ENCODE data around the gene WWC1.

WWC1 gene

GRCh38 chr5:168451565-168451964 lies 160.1 kb downstream of the WWC1 start:
- DNase-seq = no peak

- DNase-seq = no peak
Measured at GRCh38 chr5:168455201-168455600, 163.8 kb downstream of the WWC1 start.

GRCh38 chr5:168457542-168457941 lies 166.1 kb downstream of the WWC1 start:
- DNase-seq = no peak

GRCh38 chr5:168460606-168461005 lies 169.2 kb downstream of the WWC1 start:
- no peak for DNase-seq

DNA sequence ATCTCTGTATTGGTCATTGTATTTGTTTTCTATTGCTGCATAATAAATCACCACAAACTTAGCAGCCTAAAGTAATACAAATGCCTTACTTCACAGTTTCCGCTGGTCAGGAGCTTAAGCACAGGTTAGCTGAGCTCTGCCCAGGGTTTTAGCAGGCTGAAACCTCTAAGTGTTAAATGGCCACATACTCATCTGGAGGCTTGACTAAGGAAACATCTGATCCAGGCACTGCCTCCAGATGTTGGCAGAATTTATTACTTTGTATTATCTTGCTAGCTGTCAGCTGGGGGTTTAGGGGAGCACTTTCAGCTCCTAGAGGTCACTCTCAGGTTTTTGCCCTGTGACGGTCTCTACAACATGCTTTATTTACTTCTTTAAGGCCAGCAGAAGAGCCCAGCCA lies 171.6 kb downstream of the WWC1 start:
- DNase-seq = no peak

DNA sequence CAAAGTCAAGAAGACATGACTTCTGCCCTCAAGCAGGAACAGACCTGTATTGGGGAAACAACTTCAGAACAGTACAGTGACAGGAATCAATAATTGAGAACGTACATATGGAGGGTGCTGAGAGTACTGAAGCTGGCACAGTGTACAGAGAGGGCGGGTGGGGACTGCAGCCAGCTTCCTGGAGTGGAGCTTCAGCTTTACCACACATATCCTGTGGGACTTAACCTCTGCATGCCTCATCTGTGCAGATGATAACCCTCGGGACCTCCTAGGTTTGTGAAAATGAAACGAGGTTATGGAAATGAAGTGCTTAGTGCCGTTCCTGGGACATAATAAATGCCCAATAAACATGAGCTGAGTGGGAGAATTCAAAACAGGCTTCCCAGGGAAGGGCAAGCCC lies 172.8 kb downstream of the WWC1 start:
- DNase-seq = no peak

DNA sequence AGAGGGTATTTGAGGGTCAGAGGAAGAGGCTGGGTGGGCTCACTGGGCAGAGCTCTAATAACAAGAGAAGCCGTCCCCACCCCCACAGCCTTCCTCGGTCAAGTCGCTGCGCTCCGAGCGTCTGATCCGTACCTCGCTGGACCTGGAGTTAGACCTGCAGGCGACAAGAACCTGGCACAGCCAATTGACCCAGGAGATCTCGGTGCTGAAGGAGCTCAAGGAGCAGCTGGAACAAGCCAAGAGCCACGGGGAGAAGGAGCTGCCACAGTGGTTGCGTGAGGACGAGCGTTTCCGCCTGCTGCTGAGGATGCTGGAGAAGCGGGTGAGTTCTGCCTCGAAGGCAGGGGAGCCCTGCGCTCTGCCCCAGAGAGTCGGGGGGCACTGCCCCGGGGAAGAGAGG lies 173.2 kb downstream of the WWC1 start:
- no peak for DNase-seq

GRCh38 chr5:168467755-168468330 lies 176.4 kb downstream of the WWC1 start:
- DNase-seq = no peak

DNA sequence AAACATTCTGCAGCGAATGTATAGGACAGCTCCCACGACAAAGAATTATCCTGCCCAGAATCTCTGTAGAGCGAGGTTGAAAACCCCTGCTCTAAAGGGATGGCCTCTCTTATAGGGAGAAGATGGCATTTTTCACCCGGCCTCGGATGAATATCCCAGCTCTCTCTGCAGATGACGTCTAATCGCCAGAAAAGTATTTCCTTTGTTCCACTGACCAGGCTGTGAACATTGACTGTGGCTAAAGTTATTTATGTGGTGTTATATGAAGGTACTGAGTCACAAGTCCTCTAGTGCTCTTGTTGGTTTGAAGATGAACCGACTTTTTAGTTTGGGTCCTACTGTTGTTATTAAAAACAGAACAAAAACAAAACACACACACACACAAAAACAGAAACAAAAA lies 177.4 kb downstream of the WWC1 start:
- DNase-seq = no peak

- DNase-seq = no peak
Measured at GRCh38 chr5:168469816-168470215, 178.4 kb downstream of the WWC1 start.

DNA sequence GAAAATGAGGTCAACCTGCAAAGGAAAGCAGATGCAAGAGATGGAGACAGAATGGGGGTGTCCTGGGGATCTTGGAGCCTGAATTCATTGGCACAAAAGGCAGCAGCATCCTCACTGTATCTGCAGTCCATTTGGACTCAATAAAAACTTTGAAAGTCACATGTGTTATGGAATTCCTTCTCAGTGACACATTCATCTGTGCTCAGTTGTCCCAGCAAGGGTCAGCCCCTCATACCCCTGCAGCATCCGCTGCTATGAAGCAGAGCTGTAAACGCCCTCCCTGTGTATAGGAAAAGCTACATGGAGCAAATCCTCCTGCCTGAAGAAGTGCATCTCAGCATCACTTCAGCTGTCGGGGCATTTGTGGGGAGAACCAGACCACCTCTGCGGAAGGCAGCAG lies 180.3 kb downstream of the WWC1 start:
- DNase-seq = no peak

GRCh38 chr5:168472329-168472728 lies 180.9 kb downstream of the WWC1 start:
- no peak for DNase-seq

DNA sequence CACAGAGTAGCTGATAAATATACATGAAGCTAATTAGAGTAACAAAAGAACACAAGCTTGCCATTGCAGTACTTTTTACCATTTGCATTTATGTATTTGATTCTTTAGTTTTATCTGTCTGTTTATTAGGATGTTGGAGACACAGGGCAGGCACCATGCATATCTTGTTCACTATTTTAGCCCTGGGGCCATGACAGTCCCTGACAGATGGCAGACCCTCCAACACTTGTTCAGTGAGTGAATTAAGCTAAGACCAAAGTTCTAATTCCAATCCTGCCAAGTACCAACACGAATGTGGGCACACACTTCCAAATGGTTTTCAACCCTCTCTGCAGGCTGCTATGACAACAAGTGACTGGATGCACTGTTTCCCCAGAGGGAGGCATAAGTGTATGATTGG lies 182.9 kb downstream of the WWC1 start:
- no peak for DNase-seq

DNA sequence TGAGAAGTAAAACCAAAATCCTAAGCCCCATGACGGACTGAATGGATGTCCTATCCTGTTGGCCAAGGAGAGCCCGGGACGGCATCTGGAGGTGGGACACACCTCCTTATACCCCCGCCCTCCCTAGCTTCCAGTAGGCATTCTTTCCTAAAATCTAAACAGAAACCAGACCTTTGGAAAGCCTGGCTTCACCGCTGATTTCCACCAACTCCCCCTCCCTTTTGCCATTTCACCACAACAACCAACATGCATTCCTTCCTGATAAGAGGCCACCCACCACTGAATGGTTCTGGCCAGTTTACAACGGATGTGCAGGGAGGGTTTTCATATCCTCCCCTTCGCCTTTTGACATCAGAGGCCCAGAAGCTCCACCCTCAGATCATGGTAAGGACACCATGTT lies 185.6 kb downstream of the WWC1 start:
- no peak for DNase-seq

DNA sequence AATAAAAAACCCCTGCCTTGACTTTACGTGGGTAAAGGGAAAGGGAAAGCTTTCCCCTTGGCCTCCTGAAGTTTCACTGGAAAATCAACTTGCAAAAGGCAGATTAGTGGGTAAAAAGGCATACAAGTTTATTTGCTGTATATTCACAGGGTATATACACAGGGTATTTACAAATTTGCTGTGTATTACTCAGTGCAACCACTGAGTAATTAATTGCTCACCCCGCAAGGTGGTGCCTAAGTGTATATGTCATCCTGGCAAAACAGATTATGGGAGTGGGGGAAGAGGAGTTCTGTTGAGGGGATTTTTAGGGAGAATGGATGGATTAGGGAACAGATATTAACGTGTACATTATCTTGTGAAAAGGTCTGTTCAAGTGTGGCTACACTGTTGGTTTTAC lies 187.7 kb downstream of the WWC1 start:
- DNase-seq = no peak

DNA sequence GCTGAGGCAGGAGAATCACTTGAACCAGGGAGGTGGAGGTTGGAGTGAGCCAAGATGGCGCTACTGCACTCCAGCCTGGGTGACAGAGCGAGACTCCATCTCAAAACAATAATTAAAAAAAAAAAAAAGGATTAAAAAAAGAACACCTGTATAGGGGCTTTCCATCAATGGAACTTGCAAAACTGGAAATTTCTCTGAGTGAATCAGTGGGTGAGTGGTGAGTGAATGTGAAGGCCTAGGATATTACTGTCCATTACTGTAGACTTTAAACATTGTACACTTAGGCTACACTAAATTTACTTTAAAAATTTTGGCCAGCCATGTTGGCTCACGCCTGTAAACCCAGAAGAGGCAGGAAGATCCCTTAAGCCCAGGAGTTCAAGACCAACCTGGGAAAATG lies 189.2 kb downstream of the WWC1 start:
- DNase-seq = no peak

- no peak for DNase-seq
Measured at GRCh38 chr5:168481330-168481788, 189.9 kb downstream of the WWC1 start.

- no peak for DNase-seq
Measured at GRCh38 chr5:168482361-168482760, 190.9 kb downstream of the WWC1 start.

GRCh38 chr5:168486136-168486879 lies 194.9 kb downstream of the WWC1 start, which contains the start of gene RARS1:
Gene RARS1, plus strand, starts transcription at chr5:168486471. Its CDS starts 28 bp downstream, at chr5:168486499.
- peak; percentile 84 to 90 for DNase-seq

- DNase-seq = no peak
Measured at GRCh38 chr5:168489059-168489458, 197.6 kb downstream of the WWC1 start.

DNA sequence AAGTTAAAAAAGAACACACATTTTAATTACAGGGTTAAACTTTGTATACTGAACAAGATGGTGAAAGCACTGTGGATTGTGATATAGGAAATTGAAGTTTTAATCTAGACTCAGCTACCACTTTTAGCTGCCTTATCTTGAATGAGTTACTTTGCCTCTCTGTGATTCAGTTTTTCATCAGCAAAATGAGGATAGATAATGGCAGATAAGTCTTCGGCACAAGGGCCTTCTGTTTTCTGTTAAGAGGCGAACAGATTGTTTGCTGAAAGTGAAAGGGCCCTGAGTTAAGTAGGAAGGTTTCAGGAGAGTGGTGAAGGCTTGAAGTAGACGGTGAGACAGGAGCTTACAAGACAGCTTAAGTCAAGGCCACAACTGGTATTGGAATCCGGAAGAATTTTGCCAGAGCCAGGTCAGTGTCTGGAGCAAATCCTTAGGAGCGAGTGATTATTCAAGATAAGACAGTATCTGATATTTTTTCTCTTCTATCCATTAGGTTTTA lies 202.7 kb downstream of the WWC1 start:
- no peak for DNase-seq

DNA sequence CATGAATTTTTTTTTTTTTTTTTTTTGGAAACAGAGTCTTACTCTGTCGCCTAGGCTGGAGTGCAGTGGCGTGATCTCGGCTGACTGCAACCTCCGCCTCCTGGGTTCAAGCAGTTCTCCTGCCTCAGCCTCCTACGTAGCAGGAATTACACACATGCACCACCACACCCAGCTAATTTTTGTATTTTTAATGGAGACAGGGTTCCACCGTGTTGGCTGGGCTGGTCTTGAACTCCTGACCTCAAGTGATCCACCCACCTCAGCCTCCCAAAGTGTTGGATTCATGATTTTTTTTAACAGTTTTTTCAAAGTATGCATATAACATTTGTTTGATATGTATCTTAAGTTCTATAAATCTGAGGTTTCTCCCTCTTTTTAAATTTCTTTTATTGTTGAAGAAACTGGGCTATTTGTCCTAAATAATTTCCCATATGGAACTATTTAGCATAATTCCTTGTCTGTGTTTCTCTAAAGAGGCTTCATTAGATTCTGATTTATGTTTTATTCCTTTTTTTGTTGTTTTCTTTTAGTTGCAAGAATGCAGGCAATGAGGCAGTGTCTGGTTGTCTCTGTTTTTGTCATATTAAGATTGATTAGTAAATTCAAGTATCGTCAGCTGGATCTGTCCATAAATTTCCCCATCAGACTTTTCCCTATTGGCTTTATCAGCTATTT lies 211.3 kb downstream of the WWC1 start:
- DNase-seq = no peak

- DNase-seq = no peak
Measured at GRCh38 chr5:168513861-168514428, 222.5 kb downstream of the WWC1 start.
